ENCODE results near the gene EFNA5. TPM values are rescaled to one million over a fixed set of nuclear protein-coding genes. Genes with fewer than 3 reads are reported as not detected.

EFNA5 gene
- total RNA-seq, 1 donor from 2014 or later = 12.6 TPM

DNA sequence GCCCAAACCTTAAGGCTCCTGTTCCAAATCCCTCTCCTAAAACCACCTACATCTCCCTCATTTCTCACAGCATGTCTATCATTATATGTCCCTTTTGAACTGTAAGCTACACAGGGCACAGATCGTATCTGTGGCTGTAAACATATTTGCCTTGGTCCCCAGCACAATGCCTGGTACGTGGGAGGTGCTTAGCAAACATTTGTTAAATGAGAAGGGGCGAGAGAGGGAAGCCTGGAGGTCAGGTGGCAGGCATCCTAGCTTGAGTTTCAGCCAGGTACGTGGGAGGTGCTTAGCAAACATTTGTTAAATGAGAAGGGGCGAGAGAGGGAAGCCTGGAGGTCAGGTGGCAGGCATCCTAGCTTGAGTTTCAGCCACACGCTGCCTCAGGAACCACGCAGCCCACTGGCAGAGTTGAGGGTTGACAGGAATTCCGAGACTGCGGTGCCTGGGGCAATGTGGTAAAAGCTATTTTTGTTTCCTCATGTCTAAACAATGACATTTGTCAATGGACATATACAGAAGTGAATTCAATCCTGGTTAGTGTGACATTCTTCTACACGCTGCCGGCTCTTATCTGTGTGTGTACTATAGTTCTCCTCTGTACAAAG lies 113.6 kb downstream of the EFNA5 start:
- no peaks in the 10 kb centered on the region for H3K27me3 ChIP-seq (ENCODE audit: control insufficient read depth, insufficient read depth, low read length)
- DNase-seq (ENCODE audit: low read depth) = peak; percentile 76
- H3K36me3 ChIP-seq (ENCODE audit: control insufficient read depth, insufficient read depth, low read length) = no peaks in the 10 kb centered on the region
- H3K4me3 ChIP-seq (ENCODE audit: low read depth, low read length) = no peak overlapping the region
- TF ChIP-seq, protein P1, sequence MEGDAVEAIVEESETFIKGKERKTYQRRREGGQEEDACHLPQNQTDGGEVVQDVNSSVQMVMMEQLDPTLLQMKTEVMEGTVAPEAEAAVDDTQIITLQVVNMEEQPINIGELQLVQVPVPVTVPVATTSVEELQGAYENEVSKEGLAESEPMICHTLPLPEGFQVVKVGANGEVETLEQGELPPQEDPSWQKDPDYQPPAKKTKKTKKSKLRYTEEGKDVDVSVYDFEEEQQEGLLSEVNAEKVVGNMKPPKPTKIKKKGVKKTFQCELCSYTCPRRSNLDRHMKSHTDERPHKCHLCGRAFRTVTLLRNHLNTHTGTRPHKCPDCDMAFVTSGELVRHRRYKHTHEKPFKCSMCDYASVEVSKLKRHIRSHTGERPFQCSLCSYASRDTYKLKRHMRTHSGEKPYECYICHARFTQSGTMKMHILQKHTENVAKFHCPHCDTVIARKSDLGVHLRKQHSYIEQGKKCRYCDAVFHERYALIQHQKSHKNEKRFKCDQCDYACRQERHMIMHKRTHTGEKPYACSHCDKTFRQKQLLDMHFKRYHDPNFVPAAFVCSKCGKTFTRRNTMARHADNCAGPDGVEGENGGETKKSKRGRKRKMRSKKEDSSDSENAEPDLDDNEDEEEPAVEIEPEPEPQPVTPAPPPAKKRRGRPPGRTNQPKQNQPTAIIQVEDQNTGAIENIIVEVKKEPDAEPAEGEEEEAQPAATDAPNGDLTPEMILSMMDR (IDR thresholded peaks at IDR 0.05; ENCODE audit: insufficient read depth, low read length, poor library complexity, severe bottlenecking) = no peak

DNA sequence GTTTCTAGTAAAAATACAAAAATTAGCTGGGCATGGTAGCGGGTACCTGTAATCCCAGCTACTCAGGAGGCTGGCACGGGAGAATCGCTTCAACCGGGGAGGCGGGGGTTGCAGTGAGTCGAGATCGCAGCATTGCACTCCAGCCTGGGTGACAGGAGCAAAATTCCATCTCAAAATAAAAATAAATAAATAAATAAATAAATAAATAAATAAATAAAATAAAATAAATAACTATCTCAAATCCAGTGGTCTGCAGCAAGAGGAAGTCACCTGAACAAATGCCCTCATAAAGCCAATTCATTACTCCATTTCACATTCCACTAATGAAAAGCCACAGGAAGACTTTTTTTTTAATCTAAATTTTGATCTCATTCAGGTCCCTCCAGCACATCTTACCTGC lies 114.2 kb downstream of the EFNA5 start:
- no peaks in the 10 kb centered on the region for H3K27me3 ChIP-seq (ENCODE audit: control insufficient read depth, insufficient read depth, low read length)
- no peaks in the 10 kb centered on the region for H3K36me3 ChIP-seq (ENCODE audit: control insufficient read depth, insufficient read depth, low read length)
- no peak overlapping the region for H3K4me3 ChIP-seq (ENCODE audit: low read depth, low read length)
- DNase-seq (ENCODE audit: low read depth) = no peak
- TF ChIP-seq, protein P1 (IDR thresholded peaks at IDR 0.05; ENCODE audit: insufficient read depth, low read length, poor library complexity, severe bottlenecking) = no peak

DNA sequence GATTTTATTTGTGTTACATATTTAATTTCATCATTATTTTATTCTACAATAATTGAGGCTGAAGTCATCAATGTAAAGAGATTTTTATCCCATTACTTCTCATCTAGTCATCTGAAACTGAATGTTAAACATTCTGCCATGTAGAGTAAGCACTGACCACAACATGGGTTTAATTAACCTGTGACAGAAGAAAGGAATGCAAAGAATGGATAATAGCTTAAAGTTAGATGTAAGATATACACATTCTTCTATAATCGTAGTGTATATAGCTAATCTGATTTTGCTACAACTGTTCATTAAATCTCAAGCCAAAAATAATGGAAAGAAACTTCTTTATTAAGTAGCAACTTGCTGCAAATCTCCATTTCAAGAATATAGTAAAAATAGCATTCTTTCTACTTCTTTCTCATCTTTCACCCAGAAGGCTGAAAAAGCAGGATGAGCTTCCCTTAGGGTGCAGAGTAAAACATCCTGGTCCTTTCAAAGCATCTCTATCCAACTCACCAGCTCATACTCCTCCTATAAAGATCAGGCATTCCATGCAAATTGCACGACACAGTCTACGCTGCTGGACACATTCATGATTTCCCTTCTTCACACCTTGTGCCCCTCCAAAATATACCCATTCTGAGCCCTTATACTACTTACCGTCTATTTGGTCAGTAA lies 115.2 kb downstream of the EFNA5 start:
- Histone ChIP-seq H3K36me3 (ENCODE audit: control insufficient read depth, insufficient read depth, low read length) (no peaks in the 10 kb centered on the region), H3K4me3 (ENCODE audit: low read depth, low read length) (no peak overlapping the region), H3K27me3 (ENCODE audit: control insufficient read depth, insufficient read depth, low read length) (no peaks in the 10 kb centered on the region)
- DNase-seq (ENCODE audit: low read depth) = no peak
- TF ChIP-seq, protein P1 (IDR thresholded peaks at IDR 0.05; ENCODE audit: insufficient read depth, low read length, poor library complexity, severe bottlenecking) = no peak

DNA sequence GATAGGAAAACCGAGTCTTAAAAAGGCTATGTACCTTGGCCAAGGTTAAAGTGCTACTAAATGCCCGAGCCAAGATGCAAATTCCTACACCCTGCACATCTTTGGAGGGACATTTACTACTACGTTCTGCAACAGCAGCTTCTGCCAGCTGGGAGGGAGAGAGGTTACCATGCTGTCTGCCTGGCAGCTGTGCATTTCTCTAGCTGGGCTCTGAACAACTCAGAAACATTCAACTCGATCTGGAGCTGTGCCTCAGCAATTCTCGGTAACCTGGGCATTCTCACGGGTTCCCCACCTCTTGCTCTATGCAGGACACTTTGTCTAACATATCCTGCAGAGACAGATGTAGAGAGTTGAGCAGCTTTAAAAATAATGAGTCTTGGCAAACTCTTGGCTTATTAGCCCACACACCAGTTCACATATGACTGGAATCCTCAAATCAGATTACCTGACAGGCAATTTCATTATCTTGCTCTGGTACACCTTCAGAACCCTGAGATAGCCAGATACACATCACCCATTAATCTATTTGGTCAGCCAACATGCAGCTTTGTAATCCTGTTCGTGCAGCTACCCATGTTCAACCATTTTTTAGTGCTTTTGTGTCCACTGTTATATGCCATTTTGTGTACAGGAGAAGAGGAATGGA lies 115.8 kb downstream of the EFNA5 start:
- no peak for DNase-seq (ENCODE audit: low read depth)

DNA sequence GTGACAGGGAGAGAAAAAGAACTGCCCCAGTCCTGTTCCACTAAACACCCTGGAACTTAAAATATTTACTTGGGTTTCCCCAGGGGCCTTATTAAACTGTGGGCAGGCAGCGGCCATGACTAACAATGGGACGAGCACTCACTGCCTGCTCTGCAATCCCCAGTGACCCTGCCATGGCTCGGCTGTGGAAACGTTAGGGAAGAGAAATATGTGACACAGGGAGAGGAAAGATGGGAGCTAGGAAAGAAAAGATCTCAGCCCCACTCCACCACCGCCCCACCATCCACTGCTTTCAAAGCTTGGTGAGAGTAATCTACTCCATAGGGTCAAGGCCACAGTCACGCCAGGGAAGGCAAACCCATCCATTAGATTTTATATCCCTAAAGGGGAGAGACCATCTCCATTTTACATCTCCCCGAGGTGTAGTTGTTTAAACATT lies 117.6 kb downstream of the EFNA5 start:
- Histone ChIP-seq H3K27me3 (ENCODE audit: control insufficient read depth, insufficient read depth, low read length) (no peaks in the 10 kb centered on the region), H3K36me3 (ENCODE audit: control insufficient read depth, insufficient read depth, low read length) (no peaks in the 10 kb centered on the region), H3K4me3 (ENCODE audit: low read depth, low read length) (no peak overlapping the region)
- DNase-seq (ENCODE audit: low read depth) = no peak
- TF ChIP-seq, protein P1 (IDR thresholded peaks at IDR 0.05; ENCODE audit: insufficient read depth, low read length, poor library complexity, severe bottlenecking) = no peak

More for the DNA sequence above, 115.8 kb downstream of the EFNA5 start:
- TF ChIP-seq, protein P1 (IDR thresholded peaks at IDR 0.05; ENCODE audit: insufficient read depth, low read length, poor library complexity, severe bottlenecking) = no peak
- Histone ChIP-seq H3K27me3 (ENCODE audit: control insufficient read depth, insufficient read depth, low read length) (no peaks in the 10 kb centered on the region), H3K36me3 (ENCODE audit: control insufficient read depth, insufficient read depth, low read length) (no peaks in the 10 kb centered on the region), H3K4me3 (ENCODE audit: low read depth, low read length) (no peak overlapping the region)
